Measurements from ENCODE around the gene SLC13A5.
"Not testable (repeated sequence)": the region's sequence is repeated elsewhere in the genome, so short reads cannot be mapped to it uniquely, and the experiment has no call there.

SLC13A5 gene

GRCh38 chr17:6713130-6713917 is at the start of gene SLC13A5:
SLC13A5 (minus strand) TSS chr17:6713369; CDS start chr17:6713333, 36 bp downstream.
- DNase-seq = peak in 28 of 56 donors; percentile 3 to 69 (median 29)

- peak in 1 of 56 donors; percentile 7 for DNase-seq
Observed at GRCh38 chr17:6761779-6762178, 48.6 kb upstream of the SLC13A5 start.

GRCh38 chr17:6757747-6758146 is 44.6 kb upstream of the SLC13A5 start:
- no peak for DNase-seq

GRCh38 chr17:6756425-6757031 is 43.4 kb upstream of the SLC13A5 start:
- no peak for DNase-seq

- peak in 8 of 56 donors; percentile 9 to 39 (median 15) for DNase-seq
Observed at GRCh38 chr17:6755731-6756184, 42.6 kb upstream of the SLC13A5 start, which contains the start of gene XAF1. XAF1 (plus strand) TSS chr17:6756046; CDS start chr17:6756079, 33 bp downstream.

GRCh38 chr17:6755281-6755680 is 42.1 kb upstream of the SLC13A5 start:
- no peak for DNase-seq

- DNase-seq = no peak
Observed at GRCh38 chr17:6753546-6753945, 40.4 kb upstream of the SLC13A5 start.

GRCh38 chr17:6753006-6753445 is 39.9 kb upstream of the SLC13A5 start:
- peak in 18 of 56 donors; percentile 4 to 44 (median 22) for DNase-seq

- peak in 5 of 56 donors; percentile 2 to 23 (median 9) for DNase-seq
Observed at GRCh38 chr17:6752068-6752909, 39.1 kb upstream of the SLC13A5 start.

GRCh38 chr17:6749519-6749918 is 36.4 kb upstream of the SLC13A5 start:
- DNase-seq = no peak

- no peak for DNase-seq
Observed at GRCh38 chr17:6748617-6749016, 35.4 kb upstream of the SLC13A5 start.

GRCh38 chr17:6746665-6747064 is 33.5 kb upstream of the SLC13A5 start:
- DNase-seq = not testable (repeated sequence)

- DNase-seq = no peak
Observed at GRCh38 chr17:6729531-6729930, 16.4 kb upstream of the SLC13A5 start.

GRCh38 chr17:6724009-6724408 is 10.8 kb upstream of the SLC13A5 start:
- DNase-seq = no peak

- no peak for DNase-seq
Observed at GRCh38 chr17:6721744-6722143, 8.6 kb upstream of the SLC13A5 start.

- DNase-seq = no peak
Observed at GRCh38 chr17:6716736-6717135, 3.6 kb upstream of the SLC13A5 start.

GRCh38 chr17:6714315-6714874 is 1.2 kb upstream of the SLC13A5 start:
- DNase-seq = no peak

GRCh38 chr17:6713918-6714271 is 726 bp upstream of the SLC13A5 start:
- no peak for DNase-seq

GRCh38 chr17:6712854-6713129 is 377 bp downstream of the SLC13A5 start:
- DNase-seq = no peak

- DNase-seq = peak in 48 of 56 donors; percentile 3 to 87 (median 42)
Observed at GRCh38 chr17:6712058-6712853, 913 bp downstream of the SLC13A5 start.

- DNase-seq = no peak
Observed at GRCh38 chr17:6711681-6712057, 1.5 kb downstream of the SLC13A5 start.
